ENCODE data around the gene ITPR1.

The ITPR1 gene

GRCh38 chr3:4599612-4600011, 106.5 kb downstream of the ITPR1 start:
- no peak for DNase-seq

- no peak for DNase-seq
These were observed 107.3 kb downstream of the ITPR1 start for GRCh38 chr3:4600493-4600892.

- no peak for DNase-seq
These were observed 108.7 kb downstream of the ITPR1 start for GRCh38 chr3:4601892-4602291.

GRCh38 chr3:4604693-4605092, 111.5 kb downstream of the ITPR1 start:
- no peak for DNase-seq

- no peak for DNase-seq
These were observed 113.8 kb downstream of the ITPR1 start for GRCh38 chr3:4606911-4607310.

GRCh38 chr3:4613366-4613765, 120.2 kb downstream of the ITPR1 start:
- DNase-seq, result no peak

GRCh38 chr3:4614070-4614469, 120.9 kb downstream of the ITPR1 start:
- no peak for DNase-seq

- no peak for DNase-seq
These were observed 121.8 kb downstream of the ITPR1 start for GRCh38 chr3:4614927-4615326.

GRCh38 chr3:4615750-4616149, 122.6 kb downstream of the ITPR1 start:
- no peak for DNase-seq

- no peak for DNase-seq
These were observed 130.4 kb downstream of the ITPR1 start for GRCh38 chr3:4623421-4623999.

GRCh38 chr3:4627651-4628375, 134.7 kb downstream of the ITPR1 start:
- DNase-seq, result no peak

GRCh38 chr3:4629095-4630007, 136.2 kb downstream of the ITPR1 start:
- no peak for DNase-seq

GRCh38 chr3:4633078-4634004, 140.2 kb downstream of the ITPR1 start:
- DNase-seq, result no peak

- DNase-seq, result no peak
These were observed 141.7 kb downstream of the ITPR1 start for GRCh38 chr3:4634894-4635293.

- DNase-seq, result no peak
These were observed 144.1 kb downstream of the ITPR1 start for GRCh38 chr3:4637265-4637664.

- no peak for DNase-seq
These were observed 148.9 kb downstream of the ITPR1 start for GRCh38 chr3:4641863-4642563.

- DNase-seq, result no peak
These were observed 149.5 kb downstream of the ITPR1 start for GRCh38 chr3:4642611-4643010.

GRCh38 chr3:4643904-4644547, 150.9 kb downstream of the ITPR1 start:
- no peak for DNase-seq

- no peak for DNase-seq
These were observed 151.8 kb downstream of the ITPR1 start for GRCh38 chr3:4644951-4645350.

- DNase-seq, result no peak
These were observed 152.3 kb downstream of the ITPR1 start for GRCh38 chr3:4645468-4645867.

- no peak for DNase-seq
These were observed 154.3 kb downstream of the ITPR1 start for GRCh38 chr3:4647411-4647810.

All from effector CD8-positive, alpha-beta T cell (primary cell).